Neuronal stem cell (in vitro differentiated cells): ENCODE results near the gene PITPNM1.

Experiments
- DNase-seq: peaks from one replicate; pipeline ENCODE4 v3.0.0-alpha.2; 2013; ENCODE audit warnings: low spot score
- H2AFZ ChIP-seq: one replicate; pipeline ENCODE4 v1.6.1; 2013; ENCODE audit warnings: mild to moderate bottlenecking, low read length, inconsistent platforms
- H2AK5ac ChIP-seq: 2 replicates; pipeline ENCODE4 v1.6.1; 2013; ENCODE audit warnings: low read depth, mild to moderate bottlenecking, inconsistent platforms, low read length, moderate library complexity, mixed read lengths
- H2BK120ac ChIP-seq: 2 replicates; pipeline ENCODE4 v1.6.1; 2013; ENCODE audit warnings: low read depth, mild to moderate bottlenecking, inconsistent platforms, low read length, moderate library complexity, mixed read lengths
- H2BK12ac ChIP-seq: one replicate; pipeline ENCODE4 v1.6.1; 2013; ENCODE audit warnings: low read length, inconsistent platforms
- H2BK15ac ChIP-seq: 2 replicates; pipeline ENCODE4 v1.6.1; 2013; ENCODE audit warnings: mild to moderate bottlenecking, low read length, inconsistent platforms, mixed read lengths
- H2BK5ac ChIP-seq: one replicate; pipeline ENCODE4 v1.6.1; 2013; ENCODE audit warnings: inconsistent platforms, mild to moderate bottlenecking, low read length, moderate library complexity
- H3K14ac ChIP-seq: one replicate; pipeline ENCODE4 v1.6.1; 2013; ENCODE audit warnings: low read length, inconsistent platforms
- H3K18ac ChIP-seq: 2 replicates; pipeline ENCODE4 v1.6.1; 2013; ENCODE audit warnings: low read length, inconsistent platforms
- H3K23ac ChIP-seq: 2 replicates; pipeline ENCODE4 v1.6.1; 2013; ENCODE audit warnings: low read depth, mild to moderate bottlenecking, mixed read lengths, low read length, inconsistent platforms; ENCODE audit not compliant: poor library complexity
- H3K27ac ChIP-seq: replicated peaks from 3 replicates; pipeline ENCODE4 v1.5.1; 2013; ENCODE audit warnings: low read length, inconsistent platforms
- H3K27me3 ChIP-seq, 3 experiments: 2 replicates each; pipeline ENCODE4 v1.6.1; 2013; ENCODE audit warnings: low read length in 3 of 3, mild to moderate bottlenecking in 2 of 3, inconsistent platforms in 1 of 3, low read depth in 1 of 3, mixed read lengths in 1 of 3, moderate library complexity in 1 of 3; ENCODE audit not compliant: control insufficient read depth in 3 of 3, insufficient read depth in 3 of 3
- H3K36me3 ChIP-seq, 2 donors: replicated peaks in 1 of 2; 2 replicates each; pipeline ENCODE4 v1.6.1; 2013; ENCODE audit warnings: low read length in 2 of 2; ENCODE audit not compliant: control insufficient read depth in 2 of 2, insufficient read depth in 2 of 2
- H3K4ac ChIP-seq: 2 replicates; pipeline ENCODE4 v1.6.1; 2013; ENCODE audit warnings: inconsistent platforms, mild to moderate bottlenecking, low read length, moderate library complexity
- H3K4me1 ChIP-seq, 2 donors: 1 replicate in 1 of 2; 2 replicates in 1 of 2; pipeline ENCODE4 v1.6.1; 2013; ENCODE audit warnings: low read length in 2 of 2, low read depth in 1 of 2; ENCODE audit not compliant: control insufficient read depth in 2 of 2, insufficient read depth in 1 of 2
- H3K4me2 ChIP-seq: one replicate; pipeline ENCODE4 v1.6.1; 2013; ENCODE audit warnings: mild to moderate bottlenecking, low read length, inconsistent platforms; ENCODE audit not compliant: insufficient read depth, poor library complexity, severe bottlenecking
- H3K4me3 ChIP-seq, 2 donors: 2 replicates each; pipeline ENCODE4 v1.5.1; 2013; ENCODE audit warnings: low read length in 2 of 2, mild to moderate bottlenecking in 2 of 2, inconsistent platforms in 1 of 2, moderate library complexity in 1 of 2
- H3K79me1 ChIP-seq: one replicate; pipeline ENCODE4 v1.6.1; 2013; ENCODE audit warnings: low read depth, mild to moderate bottlenecking, inconsistent platforms, low read length, moderate library complexity
- H3K9ac ChIP-seq: one replicate; pipeline ENCODE4 v1.6.1; 2013; ENCODE audit warnings: mild to moderate bottlenecking, low read depth, low read length, inconsistent platforms; ENCODE audit not compliant: poor library complexity
- H3K9me3 ChIP-seq, 2 donors: replicated peaks in 1 of 2; 2 replicates each; pipeline versions ENCODE3 to v1.6.1; 2013; ENCODE audit warnings: low read length in 2 of 2, mild to moderate bottlenecking in 2 of 2, inconsistent platforms in 1 of 2, low read depth in 1 of 2, mixed read lengths in 1 of 2, moderate library complexity in 1 of 2; ENCODE audit not compliant: control insufficient read depth in 2 of 2, insufficient read depth in 1 of 2
- H4K8ac ChIP-seq: one replicate; pipeline ENCODE4 v1.6.1; 2013; ENCODE audit warnings: low read depth, mild to moderate bottlenecking, inconsistent platforms, low read length, moderate library complexity
- H4K91ac ChIP-seq: one replicate; pipeline ENCODE4 v1.6.1; 2013; ENCODE audit warnings: low read length, low read depth, mild to moderate bottlenecking, inconsistent platforms; ENCODE audit not compliant: poor library complexity
- WGBS, 2 donors: extraction: QIAGEN DNeasy Blood & Tissue Kit; methylation state at CpG; one replicate each; pipeline ENCODE4 v1.1.7; 2013; ENCODE audit warnings: missing lambda C conversion rate in 2 of 2, mixed read lengths in 1 of 2; ENCODE audit not compliant: insufficient read length in 2 of 2, insufficient replicate concordance in 1 of 2; ENCODE audit errors: extremely low coverage in 2 of 2; 5-methylcytosine and 5-hydroxymethylcytosine counted together

Gene PITPNM1

DNA sequence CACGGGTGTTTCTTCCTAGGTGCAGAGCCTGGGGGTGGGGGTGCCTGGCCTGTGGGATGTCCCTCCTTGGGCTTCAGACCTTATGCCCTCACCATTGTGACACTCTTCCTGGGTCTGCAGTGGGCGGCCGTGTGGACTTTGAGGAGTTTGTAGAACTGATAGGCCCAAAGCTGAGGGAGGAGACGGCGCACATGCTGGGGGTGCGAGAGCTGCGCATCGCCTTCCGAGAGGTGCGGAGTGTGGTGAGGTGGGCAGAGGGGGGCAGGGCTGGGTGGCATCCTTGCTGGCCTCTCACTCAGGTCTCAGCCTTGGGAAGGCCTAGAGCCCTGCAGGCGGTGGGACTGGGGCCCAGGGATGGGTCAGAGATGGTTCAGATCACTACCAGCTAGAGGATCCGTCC, 47.7 kb downstream of the PITPNM1 start:
- Histone ChIP-seq H2BK12ac (no peak overlapping the region), H3K27me3 (no peaks in the 10 kb centered on the region), H3K9ac (no peak overlapping the region), H3K4me1 (no peaks in the 10 kb centered on the region), H3K4me3 (no peak overlapping the region), H3K9me3 (no peaks in the 10 kb centered on the region), H3K27ac (no peak overlapping the region), H2BK5ac (no peak overlapping the region), H3K4ac (no peak overlapping the region), H3K23ac (no peak overlapping the region), H3K14ac (no peak overlapping the region), H3K18ac (peak overlapping the region; percentile 48), H4K8ac (no peak overlapping the region), H2BK15ac (no peak overlapping the region), H2AFZ (no peak overlapping the region), H3K36me3 (no peaks in the 10 kb centered on the region), H2BK120ac (no peak overlapping the region), H4K91ac (no peak overlapping the region), H3K4me2 (no peak overlapping the region), H2AK5ac (peak overlapping the region; percentile 21), H3K79me1 (peaks cover 2% of the 10 kb centered on the region)
- WGBS, 2 donors, result no CpG with 5 or more reads among the region's 12 CpGs
- no peak for DNase-seq

DNA sequence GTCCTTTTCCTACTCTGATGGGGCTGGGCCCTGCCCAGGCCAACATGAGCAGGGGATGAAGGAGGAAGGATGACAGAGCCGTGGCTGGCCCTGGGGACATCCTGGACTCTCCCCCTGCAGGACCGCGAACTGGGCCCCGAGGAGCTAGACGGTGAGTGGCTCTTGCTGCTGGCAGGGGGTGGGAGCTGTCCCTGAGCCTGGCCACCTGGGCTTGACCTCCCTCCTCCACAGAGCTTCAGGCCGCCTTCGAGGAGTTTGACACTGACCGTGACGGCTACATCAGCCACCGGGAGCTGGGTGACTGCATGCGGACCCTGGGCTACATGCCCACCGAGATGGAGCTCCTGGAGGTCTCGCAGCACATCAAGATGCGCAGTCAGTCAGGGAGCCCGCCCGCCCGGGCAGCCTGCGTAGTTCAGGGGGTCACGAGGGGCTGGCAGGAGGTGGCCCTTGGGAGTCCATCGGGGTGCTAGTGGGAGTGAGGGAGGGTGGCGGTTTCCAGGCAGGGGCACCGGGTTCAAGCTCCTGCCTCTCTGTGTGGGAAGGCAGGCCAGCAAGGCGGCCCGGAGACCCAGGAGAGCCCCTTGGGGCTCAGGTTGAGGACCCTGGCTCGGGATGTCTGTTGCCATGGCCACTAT, 49.0 kb downstream of the PITPNM1 start:
- H3K18ac ChIP-seq, result peak overlapping the region; percentile 57
- H2BK120ac ChIP-seq, result no peak overlapping the region
- peak overlapping the region; percentile 45 for H2AFZ ChIP-seq
- H3K27ac ChIP-seq, result no peak overlapping the region
- no peak overlapping the region for H4K8ac ChIP-seq
- DNase-seq, result no peak
- no peak overlapping the region for H3K23ac ChIP-seq
- no peak overlapping the region for H4K91ac ChIP-seq
- no peak overlapping the region for H3K9ac ChIP-seq
- H3K27me3 ChIP-seq, result no peaks in the 10 kb centered on the region
- no peak overlapping the region for H3K4me2 ChIP-seq
- H3K4me1 ChIP-seq, result peaks cover 0 to 5% of the 10 kb centered on the region in 2 donors
- H2BK5ac ChIP-seq, result no peak overlapping the region
- peak overlapping the region; percentile 81 for H2AK5ac ChIP-seq
- H2BK12ac ChIP-seq, result no peak overlapping the region
- no CpG with 5 or more reads among the region's 25 CpGs for whole genome bisulfite sequencing, 2 donors
- no peak overlapping the region for H3K14ac ChIP-seq
- no peaks in the 10 kb centered on the region for H3K9me3 ChIP-seq
- no peak overlapping the region for H2BK15ac ChIP-seq
- peaks cover 2% of the 10 kb centered on the region for H3K79me1 ChIP-seq
- H3K36me3 ChIP-seq, result no peaks in the 10 kb centered on the region
- H3K4me3 ChIP-seq, result no peak overlapping the region
- no peak overlapping the region for H3K4ac ChIP-seq

DNA sequence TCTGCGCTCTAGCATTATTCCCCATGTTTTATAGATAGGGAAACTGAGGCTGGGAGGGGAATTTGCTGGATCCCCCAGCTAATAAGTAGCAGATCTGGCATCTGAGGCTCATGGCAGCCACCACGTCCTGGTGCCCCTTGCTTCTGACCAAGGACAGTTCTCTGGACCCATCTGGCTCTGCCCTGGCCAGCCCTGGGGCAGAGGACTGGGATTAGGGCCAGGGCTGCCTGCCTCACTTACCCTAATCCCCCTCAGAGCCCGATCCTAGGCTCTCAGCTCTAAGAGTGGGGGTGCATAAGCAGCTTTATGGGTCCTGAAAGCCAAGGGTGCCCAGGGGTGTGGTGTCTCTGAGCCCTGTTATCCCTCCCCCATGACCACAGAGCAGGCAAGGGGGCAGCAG, 50.1 kb downstream of the PITPNM1 start, which contains the start of gene CABP4:
TSS of gene CABP4 (plus strand) at position 301 of the 400 bp plus-strand sequence. CDS start at position 371, 70 bp downstream.
- Histone ChIP-seq H2BK12ac (peak within 1 kb of the TSS; percentile 30), H3K27me3 (no peaks in the 10 kb centered on the region), H2BK15ac (peak within 1 kb of the TSS; percentile 56), H2AFZ (peak within 1 kb of the TSS; percentile 45), H2BK120ac (no peak within 1 kb of the TSS), H3K27ac (no peak within 1 kb of the TSS), H3K4ac (no peak within 1 kb of the TSS), H3K4me2 (no peak within 1 kb of the TSS), H2BK5ac (peak within 1 kb of the TSS; percentile 21), H3K4me3 (no peak within 1 kb of the TSS), H3K9me3 (no peaks in the 10 kb centered on the region), H3K79me1 (peaks cover 2% of the 10 kb centered on the region), H3K23ac (no peak within 1 kb of the TSS), H3K14ac (no peak within 1 kb of the TSS), H3K4me1 (peaks cover 5 to 13% of the 10 kb centered on the region in 2 donors), H2AK5ac (peak within 1 kb of the TSS; percentile 82), H3K18ac (peak within 1 kb of the TSS; percentile 57), H3K9ac (no peak within 1 kb of the TSS), H4K91ac (no peak within 1 kb of the TSS), H4K8ac (no peak within 1 kb of the TSS), H3K36me3 (no peaks in the 10 kb centered on the region)
- DNase-seq, result no peak
- WGBS, 2 donors, result no CpG with 5 or more reads among the region's 3 CpGs

DNA sequence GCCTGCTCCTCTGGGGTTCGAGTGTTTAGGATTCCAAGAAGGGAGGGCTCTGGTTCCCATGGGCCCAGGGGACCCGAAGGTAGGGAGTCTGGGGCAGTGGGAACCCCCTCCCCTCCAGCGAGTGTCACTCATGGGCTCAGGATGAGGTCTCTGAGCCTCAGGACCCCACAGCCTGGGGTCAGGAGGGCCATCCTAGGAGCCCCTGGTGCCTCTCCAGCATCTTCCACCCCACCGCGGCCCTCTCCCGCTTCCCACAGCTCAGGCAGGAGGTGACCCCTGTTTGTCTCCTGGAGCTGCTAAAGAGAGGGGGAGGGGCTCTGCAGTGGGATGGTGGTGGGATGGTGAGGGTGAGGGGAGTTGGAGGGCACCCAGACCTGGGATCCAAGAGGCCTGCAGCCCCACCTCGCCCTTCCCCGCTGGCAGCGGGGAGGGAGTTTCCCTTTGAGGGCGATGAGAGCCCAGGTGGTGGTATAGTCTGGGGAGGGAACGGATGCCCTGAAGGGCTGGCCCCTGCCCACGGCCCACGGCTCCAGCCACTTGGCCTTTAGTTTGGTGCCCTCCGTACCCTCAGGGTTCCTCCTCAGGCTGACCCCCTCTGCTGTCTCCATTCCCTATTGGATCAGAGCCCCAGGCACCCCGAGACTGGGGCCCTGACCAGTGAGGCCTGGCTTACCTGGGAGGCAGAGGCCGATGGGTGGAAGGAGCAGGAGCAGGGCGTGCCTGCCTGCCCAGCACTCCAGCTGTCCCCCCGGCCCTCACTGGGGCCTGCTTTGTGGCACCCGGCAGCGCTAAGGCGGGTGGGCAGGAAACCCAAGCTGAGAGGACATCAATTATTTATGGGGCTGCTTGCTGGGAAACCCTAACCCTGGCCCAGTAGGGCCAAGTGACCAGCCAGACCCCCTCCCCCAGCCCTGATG, 51.1 kb downstream of the PITPNM1 start:
- Histone ChIP-seq H3K36me3 (no peaks in the 10 kb centered on the region), H3K14ac (no peak overlapping the region), H2BK12ac (no peak overlapping the region), H4K91ac (no peak overlapping the region), H3K18ac (no peak overlapping the region), H2BK5ac (peak overlapping the region; percentile 21), H2AK5ac (peak overlapping the region; percentile 82), H4K8ac (no peak overlapping the region), H3K27ac (no peak overlapping the region), H3K4me1 (peaks cover 5 to 15% of the 10 kb centered on the region in 2 donors), H3K79me1 (peaks cover 2% of the 10 kb centered on the region), H2BK120ac (no peak overlapping the region), H3K4me2 (no peak overlapping the region), H3K9ac (no peak overlapping the region), H3K23ac (no peak overlapping the region), H2BK15ac (peak overlapping the region; percentile 15), H3K9me3 (no peaks in the 10 kb centered on the region), H3K4me3 (no peak overlapping the region), H2AFZ (no peak overlapping the region), H3K27me3 (no peaks in the 10 kb centered on the region), H3K4ac (no peak overlapping the region)
- WGBS, 2 donors, result no CpG with 5 or more reads among the region's 21 CpGs
- no peak for DNase-seq
